ENCODE results near the gene TP73.
"Not testable (repeated sequence)": the region's sequence is repeated elsewhere in the genome, so short reads cannot be mapped to it uniquely, and the experiment has no call there.

Gene TP73

GRCh38 chr1:3722846-3723245 lies 70.5 kb downstream of the TP73 start:
- CTCF ChIA-PET, result no interaction called here
- DNase-seq (ENCODE audit: extremely low spot score), result no peak
- POLR2A ChIA-PET, result interaction anchor here (0.6 kb wide), 1 partner anchor 69 kb away, joined by 4 read pairs; no protein-coding TSS in a partner anchor
- TF ChIP-seq BHLHE40 (IDR thresholded peaks at IDR 0.05; ENCODE audit: borderline replicate concordance), result no peak
- no peak for TF ChIP-seq ZNF384 (IDR thresholded peaks at IDR 0.05)
- TF ChIP-seq NFRKB (IDR thresholded peaks at IDR 0.05), result no peak
- no peak for TF ChIP-seq PKNOX1 (IDR thresholded peaks at IDR 0.05)
- no peak for TF ChIP-seq ELF4 (IDR thresholded peaks at IDR 0.05)
- no peak for TF ChIP-seq FOXM1 (IDR thresholded peaks at IDR 0.05; ENCODE audit: borderline replicate concordance)
- no peak for TF ChIP-seq FOXK2 (IDR thresholded peaks at IDR 0.05)
- TF ChIP-seq SP1 (IDR thresholded peaks at IDR 0.05), result no peak
- TF ChIP-seq TARDBP (IDR thresholded peaks at IDR 0.05), result no peak

- CTCF ChIA-PET, result interaction anchor here (0.6 to 1.7 kb wide), 9 partner anchors 10 to 106 kb away, joined by 3 to 11 read pairs (median 3); no protein-coding TSS in a partner anchor
- TF ChIP-seq PKNOX1 (IDR thresholded peaks at IDR 0.05), result peak; percentile 10; the same call in 1 of the 2 replicates
- POLR2A ChIA-PET, result not testable (repeated sequence)
Observed at GRCh38 chr1:3724416-3725030, 72.2 kb downstream of the TP73 start.

GRCh38 chr1:3725366-3725765 lies 73.0 kb downstream of the TP73 start:
- CTCF ChIA-PET, result interaction anchor here (1.7 kb wide), 1 partner anchor 106 kb away, joined by 8 read pairs; no protein-coding TSS in a partner anchor
- no peak for TF ChIP-seq LEF1 (IDR thresholded peaks at IDR 0.05; ENCODE audit: borderline replicate concordance)
- no peak for TF ChIP-seq ZNF384 (IDR thresholded peaks at IDR 0.05)
- TF ChIP-seq HDGF (IDR thresholded peaks at IDR 0.05; ENCODE audit: borderline replicate concordance), result no peak
- no peak for TF ChIP-seq FOXK2 (IDR thresholded peaks at IDR 0.05)
- TF ChIP-seq FOXM1 (IDR thresholded peaks at IDR 0.05; ENCODE audit: borderline replicate concordance), result no peak
- TF ChIP-seq CTBP1 (IDR thresholded peaks at IDR 0.05; ENCODE audit: borderline replicate concordance), result no peak
- TF ChIP-seq FOXA1 (IDR thresholded peaks at IDR 0.05), result no peak
- no peak for TF ChIP-seq ARNT (IDR thresholded peaks at IDR 0.05)
- no peak for TF ChIP-seq SUZ12 (IDR thresholded peaks at IDR 0.05)
- no peak for TF ChIP-seq NFRKB (IDR thresholded peaks at IDR 0.05)
- no peak for TF ChIP-seq L3MBTL2 (conservative IDR thresholded peaks at IDR 0.05)
- no peak for TF ChIP-seq SP1 (IDR thresholded peaks at IDR 0.05)
- TF ChIP-seq PKNOX1 (IDR thresholded peaks at IDR 0.05), result no peak
- no peak for TF ChIP-seq TARDBP (IDR thresholded peaks at IDR 0.05)
- no peak for TF ChIP-seq BHLHE40 (IDR thresholded peaks at IDR 0.05; ENCODE audit: borderline replicate concordance)
- no peak for TF ChIP-seq ELF4 (IDR thresholded peaks at IDR 0.05)
- DNase-seq (ENCODE audit: extremely low spot score), result no peak
- POLR2A ChIA-PET, result no interaction called here

More at GRCh38 chr1:3724416-3725030, 72.2 kb downstream of the TP73 start:
- peak; percentile 80 for DNase-seq (ENCODE audit: extremely low spot score)

GRCh38 chr1:3727042-3727824 lies 74.9 kb downstream of the TP73 start:
- peak; percentile 53 for DNase-seq (ENCODE audit: extremely low spot score)
- TF ChIP-seq FOXA1 (IDR thresholded peaks at IDR 0.05), result no peak
- ChIA-PET POLR2A (no interaction called here), CTCF (no interaction called here)

GRCh38 chr1:3727825-3728776 lies 75.8 kb downstream of the TP73 start:
- ChIA-PET CTCF (no interaction called here), POLR2A (interaction anchor here (0.6 kb wide), 1 partner anchor 44 kb away, joined by 3 read pairs; no protein-coding TSS in a partner anchor)
- no peak for TF ChIP-seq ZNF384 (IDR thresholded peaks at IDR 0.05)
- no peak for TF ChIP-seq SUZ12 (IDR thresholded peaks at IDR 0.05)
- TF ChIP-seq FOXM1 (IDR thresholded peaks at IDR 0.05; ENCODE audit: borderline replicate concordance), result no peak
- TF ChIP-seq LEF1 (IDR thresholded peaks at IDR 0.05; ENCODE audit: borderline replicate concordance), result no peak
- no peak for TF ChIP-seq HDGF (IDR thresholded peaks at IDR 0.05; ENCODE audit: borderline replicate concordance)
- TF ChIP-seq L3MBTL2 (conservative IDR thresholded peaks at IDR 0.05), result no peak
- no peak for TF ChIP-seq BHLHE40 (IDR thresholded peaks at IDR 0.05; ENCODE audit: borderline replicate concordance)
- no peak for TF ChIP-seq PKNOX1 (IDR thresholded peaks at IDR 0.05)
- no peak for TF ChIP-seq SP1 (IDR thresholded peaks at IDR 0.05)
- no peak for TF ChIP-seq FOXK2 (IDR thresholded peaks at IDR 0.05)
- TF ChIP-seq NFRKB (IDR thresholded peaks at IDR 0.05), result no peak
- TF ChIP-seq TARDBP (IDR thresholded peaks at IDR 0.05), result no peak
- TF ChIP-seq ELF4 (IDR thresholded peaks at IDR 0.05), result no peak
- no peak for TF ChIP-seq FOXA1 (IDR thresholded peaks at IDR 0.05)
- no peak for DNase-seq (ENCODE audit: extremely low spot score)

Measured in HEK293T (cell line).